Right ventricle myocardium superior (tissue), 1 donor: ENCODE results near the gene BSDC1. TPM values are rescaled to one million over a fixed set of nuclear protein-coding genes. Genes with fewer than 3 reads are reported as not detected.
A peak's percentile ranks its signal among the peaks of the same experiment; 100 is the strongest.
"Not testable (repeated sequence)": the region's sequence is repeated elsewhere in the genome, so short reads cannot be mapped to it uniquely, and the experiment has no call there.

Experiments
- ATAC-seq: fragments of 200-7000 bp; cut with Tn5 transposase; one replicate; pipeline ENCODE4 v1.9.1; 2020; ENCODE audit warnings: mild to moderate bottlenecking; ENCODE audit not compliant: poor library complexity
- DNase-seq: peaks from one replicate; pipeline ENCODE4 v3.0.0-alpha.2; 2020
- intact Hi-C: fragments of 100-400 bp; cut with DNase I; formaldehyde crosslinking; loops from one replicate; pipeline ENCODE4 v1.11.2; 2022
- total RNA-seq: library from RNA; stranded (reverse); fragmentation: NEBNext Ultra II Directional; extraction: Animal tissue kit (Norgen Biotek cat#: 25700); gene quantifications from one replicate; pipeline ENCODE4 v1.2.1, GENCODE V29; 2021
- donor health status: DM: no; HTN: yes; CAD: no; lungs with severe emphysema.

The BSDC1 gene
- total RNA-seq, 1 donor from 2014 or later = 43.7 TPM

- DNase-seq = peak; percentile 23
- no peak for ATAC-seq
- intact Hi-C loops = loop anchor here (2.0 kb wide), 1 partner anchor 29 kb away; no protein-coding TSS in a partner anchor
These were observed 30.5 kb downstream of the BSDC1 start for GRCh38 chr1:32363713-32364112.

GRCh38 chr1:32362474-32363313 is 31.5 kb downstream of the BSDC1 start, which contains the start of the genes FAM229A and TSSK3:
FAM229A (minus strand) TSS chr1:32362485; CDS start chr1:32362091, 394 bp downstream.
TSSK3 (plus strand) TSS chr1:32362539; CDS start chr1:32362702, 163 bp downstream.
- ATAC-seq (peak; percentile 28), DNase-seq (peak; percentile 32)
- intact Hi-C loops = loop anchor here (2.0 kb wide), 1 partner anchor 28 kb away; no protein-coding TSS in a partner anchor

- intact Hi-C loops = loop anchor here (2.0 kb wide), 1 partner anchor 27 kb away; no protein-coding TSS in a partner anchor
- peak; percentile 77 for DNase-seq
- peak; percentile 82 for ATAC-seq
These were observed 32.4 kb downstream of the BSDC1 start for GRCh38 chr1:32361674-32362473.

- ATAC-seq = no peak
- intact Hi-C loops = no loop called here
- no peak for DNase-seq
These were observed 33.0 kb downstream of the BSDC1 start for GRCh38 chr1:32361308-32361673.

- intact Hi-C loops = no loop called here
- ATAC-seq (no peak), DNase-seq (no peak)
These were observed 35.8 kb downstream of the BSDC1 start for GRCh38 chr1:32358435-32358834.

GRCh38 chr1:32357614-32358013 is 36.6 kb downstream of the BSDC1 start:
- DNase-seq (no peak), ATAC-seq (no peak)
- intact Hi-C loops = no loop called here

GRCh38 chr1:32356478-32356877 is 37.8 kb downstream of the BSDC1 start:
- ATAC-seq (no peak), DNase-seq (no peak)
- intact Hi-C loops = no loop called here

- not testable (repeated sequence) for ATAC-seq, DNase-seq
These were observed 38.5 kb downstream of the BSDC1 start for GRCh38 chr1:32355778-32356177.

GRCh38 chr1:32353886-32354570 is 40.2 kb downstream of the BSDC1 start:
- intact Hi-C loops = loop anchor here (5.0 kb wide), 1 partner anchor 38 kb away; the partner anchor contains the start of gene BSDC1
- DNase-seq (peak; percentile 65), ATAC-seq (peak; percentile 11)

More at GRCh38 chr1:32355778-32356177, 38.5 kb downstream of the BSDC1 start:
- intact Hi-C loops = not testable (repeated sequence)

GRCh38 chr1:32353431-32353830 is 40.8 kb downstream of the BSDC1 start:
- DNase-seq = peak; percentile 76
- intact Hi-C loops = loop anchor here (5.0 kb wide), 1 partner anchor 39 kb away; the partner anchor contains the start of gene BSDC1
- ATAC-seq = peak; percentile 14

GRCh38 chr1:32352831-32353383 is 41.3 kb downstream of the BSDC1 start:
- DNase-seq (peak; percentile 60), ATAC-seq (no peak)
- intact Hi-C loops = loop anchor here (5.0 kb wide), 1 partner anchor 39 kb away; the partner anchor contains the start of gene BSDC1

- ATAC-seq (no peak), DNase-seq (no peak)
- intact Hi-C loops = loop anchor here (5.0 kb wide), 1 partner anchor 40 kb away; the partner anchor contains the start of gene BSDC1
These were observed 41.9 kb downstream of the BSDC1 start for GRCh38 chr1:32352239-32352745.

GRCh38 chr1:32351399-32352238 is 42.6 kb downstream of the BSDC1 start:
- intact Hi-C loops = loop anchor here (5.0 kb wide), 1 partner anchor 41 kb away; the partner anchor contains the start of gene BSDC1

GRCh38 chr1:32350785-32351398 is 43.3 kb downstream of the BSDC1 start:
- ATAC-seq (peak; percentile 68), DNase-seq (peak; percentile 88)
- intact Hi-C loops = loop anchor here (5.0 kb wide), 1 partner anchor 41 kb away; the partner anchor contains the start of gene BSDC1

More at GRCh38 chr1:32351399-32352238, 42.6 kb downstream of the BSDC1 start:
- peak; percentile 90 for ATAC-seq
- peak; percentile 96 for DNase-seq

GRCh38 chr1:32349211-32349708 is 45.0 kb downstream of the BSDC1 start:
- ATAC-seq (no peak), DNase-seq (peak; percentile 81)
- intact Hi-C loops = no loop called here

- intact Hi-C loops = no loop called here
- DNase-seq (peak; percentile 22), ATAC-seq (no peak)
These were observed 47.6 kb downstream of the BSDC1 start for GRCh38 chr1:32346532-32347157.
